C4-2B (cell line): ENCODE measurements around the gene TECTA.
"Not testable (repeated sequence)": the region's sequence is repeated elsewhere in the genome, so short reads cannot be mapped to it uniquely, and the experiment has no call there.

Experiments used
- H3K27ac ChIP-seq: fragments of 450-650 bp; 2 replicates; pipeline ENCODE4 v1.5.1; 2017
- ZFX ChIP-seq: fragments of 450-650 bp; IDR thresholded peaks from 2 replicates; pipeline ENCODE4 v1.6.1; 2017
- TF ChIP-seq, protein P1 (sequence below): fragments of 450-650 bp; conservative IDR thresholded peaks from 2 replicates; pipeline ENCODE4 v1.5.1; 2017; ENCODE audit warnings: mild to moderate bottlenecking

TECTA gene

DNA sequence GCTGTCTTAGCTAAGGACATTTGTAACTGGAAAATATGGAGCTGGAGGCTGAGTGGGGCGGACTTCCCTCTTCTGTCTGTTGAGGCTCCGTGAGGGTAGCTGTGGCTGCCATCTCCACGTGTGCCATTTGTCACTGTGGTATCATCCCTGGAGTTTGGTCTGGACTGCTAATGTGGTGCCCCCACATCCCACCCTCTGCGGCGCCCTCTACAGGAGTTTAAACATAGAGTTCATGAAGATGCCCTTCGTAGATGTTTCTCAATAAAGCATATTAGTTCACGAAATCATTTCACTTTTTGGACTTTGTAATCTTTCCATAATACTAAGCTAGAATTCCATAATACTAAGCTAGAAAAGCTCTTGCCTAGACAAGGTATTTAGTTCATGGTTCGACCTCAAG is 52.4 kb downstream of the TECTA start:
- TF ChIP-seq ZFX, result no peak
- TF ChIP-seq, protein P1, sequence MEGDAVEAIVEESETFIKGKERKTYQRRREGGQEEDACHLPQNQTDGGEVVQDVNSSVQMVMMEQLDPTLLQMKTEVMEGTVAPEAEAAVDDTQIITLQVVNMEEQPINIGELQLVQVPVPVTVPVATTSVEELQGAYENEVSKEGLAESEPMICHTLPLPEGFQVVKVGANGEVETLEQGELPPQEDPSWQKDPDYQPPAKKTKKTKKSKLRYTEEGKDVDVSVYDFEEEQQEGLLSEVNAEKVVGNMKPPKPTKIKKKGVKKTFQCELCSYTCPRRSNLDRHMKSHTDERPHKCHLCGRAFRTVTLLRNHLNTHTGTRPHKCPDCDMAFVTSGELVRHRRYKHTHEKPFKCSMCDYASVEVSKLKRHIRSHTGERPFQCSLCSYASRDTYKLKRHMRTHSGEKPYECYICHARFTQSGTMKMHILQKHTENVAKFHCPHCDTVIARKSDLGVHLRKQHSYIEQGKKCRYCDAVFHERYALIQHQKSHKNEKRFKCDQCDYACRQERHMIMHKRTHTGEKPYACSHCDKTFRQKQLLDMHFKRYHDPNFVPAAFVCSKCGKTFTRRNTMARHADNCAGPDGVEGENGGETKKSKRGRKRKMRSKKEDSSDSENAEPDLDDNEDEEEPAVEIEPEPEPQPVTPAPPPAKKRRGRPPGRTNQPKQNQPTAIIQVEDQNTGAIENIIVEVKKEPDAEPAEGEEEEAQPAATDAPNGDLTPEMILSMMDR, result peak; percentile 17; the same call in 1 of the 2 replicates
- no peak overlapping the region for H3K27ac ChIP-seq

DNA sequence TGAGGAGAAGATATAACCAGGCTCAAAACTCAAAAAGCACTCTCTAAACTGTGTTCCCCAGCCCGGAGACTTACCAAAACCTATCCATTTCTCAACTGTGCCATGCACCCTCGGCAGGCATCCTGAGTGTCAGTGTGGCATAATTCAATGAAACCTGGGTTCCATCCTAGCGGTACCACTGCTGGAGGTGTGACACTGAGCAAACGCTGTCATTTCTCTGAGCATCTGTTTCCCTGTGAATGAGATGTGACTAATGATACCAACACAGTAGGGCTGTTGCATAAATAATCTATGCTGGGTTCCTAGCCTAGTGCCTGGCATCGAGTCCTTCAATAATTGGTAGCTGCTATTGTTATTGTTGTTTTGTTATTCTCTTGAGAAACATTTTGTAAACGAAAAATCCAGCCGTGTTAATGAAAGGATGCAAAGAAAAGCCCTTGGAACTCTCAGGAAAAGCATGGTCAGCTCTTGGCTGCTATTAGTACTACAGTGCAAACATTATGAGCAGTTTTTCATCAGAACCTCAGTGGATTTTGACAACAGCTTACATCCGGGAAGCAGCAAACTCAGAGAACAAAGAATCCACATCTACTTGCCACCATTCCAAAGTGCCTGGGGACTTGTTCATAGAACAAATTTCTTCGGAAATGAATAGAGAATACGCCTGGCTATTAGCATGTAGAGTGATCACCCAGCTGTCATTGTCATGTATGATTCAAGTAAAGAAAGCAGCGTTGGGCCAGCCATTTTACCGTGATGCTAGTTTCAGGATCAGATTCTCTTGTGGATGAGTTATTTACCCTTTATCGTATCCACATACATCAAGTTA is 53.7 kb downstream of the TECTA start:
- TF ChIP-seq ZFX, result no peak
- TF ChIP-seq, protein P1, result no peak
- no peak overlapping the region for H3K27ac ChIP-seq

DNA sequence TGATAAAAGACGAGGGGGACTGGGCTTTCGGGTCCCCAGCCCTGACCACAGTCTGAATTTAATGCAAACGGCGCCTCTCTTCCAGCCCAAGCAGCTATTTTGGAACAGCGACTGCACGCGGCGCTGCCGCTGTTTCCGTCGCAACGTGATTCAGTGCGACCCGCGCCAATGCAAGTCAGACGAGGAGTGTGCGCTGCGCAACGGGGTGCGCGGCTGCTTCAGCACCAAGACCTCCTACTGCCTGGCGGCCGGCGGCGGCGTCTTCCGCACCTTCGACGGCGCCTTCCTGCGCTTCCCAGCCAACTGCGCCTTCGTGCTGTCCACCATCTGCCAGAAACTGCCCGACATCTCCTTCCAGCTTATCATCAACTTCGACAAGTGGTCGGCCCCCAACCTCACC is 56.7 kb downstream of the TECTA start:
- TF ChIP-seq, protein P1, result no peak
- TF ChIP-seq ZFX, result no peak
- H3K27ac ChIP-seq, result no peak overlapping the region

DNA sequence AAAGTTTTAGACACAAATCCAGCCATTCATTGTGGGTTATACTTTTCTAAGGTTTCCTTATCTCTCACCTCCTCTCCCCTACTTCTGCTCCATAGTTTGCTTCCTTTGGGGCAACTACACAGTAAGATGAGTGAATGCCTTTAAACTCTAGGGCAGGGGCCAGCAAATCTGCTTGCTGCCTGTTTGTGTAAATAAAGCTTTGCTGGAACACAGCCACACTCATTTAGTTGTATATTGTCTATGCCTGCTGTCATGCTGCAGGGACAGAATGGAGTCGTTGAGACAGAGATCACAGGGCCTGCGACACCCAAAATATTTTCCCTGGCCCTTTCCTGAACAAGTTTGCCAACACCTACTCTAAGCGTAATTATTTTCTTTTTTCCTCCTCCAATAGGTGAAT is 58.7 kb downstream of the TECTA start:
- TF ChIP-seq, protein P1, result no peak
- TF ChIP-seq ZFX, result no peak

DNA sequence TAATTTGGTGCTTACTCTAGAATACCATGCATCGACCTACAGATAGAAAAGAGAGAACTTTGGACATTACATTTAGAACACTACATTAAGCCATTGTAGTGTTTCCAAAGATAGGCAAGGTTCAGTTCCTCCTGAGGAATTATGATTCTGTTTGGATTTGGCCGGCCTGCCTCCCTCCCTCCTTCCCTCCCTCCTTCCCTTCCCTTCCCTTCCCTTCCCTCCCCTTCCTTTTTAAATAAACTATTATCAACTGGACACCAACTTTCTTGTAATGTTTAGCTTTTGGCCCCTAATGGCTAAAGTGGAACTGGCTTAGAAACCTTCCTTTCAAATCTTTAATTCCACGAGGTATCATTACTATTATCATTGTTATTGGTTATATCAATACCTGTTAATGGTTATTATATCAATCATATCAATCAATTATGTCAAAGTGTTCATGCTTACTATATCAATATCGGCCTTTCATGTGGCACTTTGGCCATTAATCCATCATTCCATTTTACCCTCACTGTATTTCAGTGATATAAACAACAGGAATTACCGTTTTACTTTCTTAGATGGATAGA is 60.4 kb downstream of the TECTA start:
- TF ChIP-seq, protein P1, result no peak
- no peak for TF ChIP-seq ZFX

More for the DNA sequence above, 58.7 kb downstream of the TECTA start:
- H3K27ac ChIP-seq, result no peak overlapping the region

DNA sequence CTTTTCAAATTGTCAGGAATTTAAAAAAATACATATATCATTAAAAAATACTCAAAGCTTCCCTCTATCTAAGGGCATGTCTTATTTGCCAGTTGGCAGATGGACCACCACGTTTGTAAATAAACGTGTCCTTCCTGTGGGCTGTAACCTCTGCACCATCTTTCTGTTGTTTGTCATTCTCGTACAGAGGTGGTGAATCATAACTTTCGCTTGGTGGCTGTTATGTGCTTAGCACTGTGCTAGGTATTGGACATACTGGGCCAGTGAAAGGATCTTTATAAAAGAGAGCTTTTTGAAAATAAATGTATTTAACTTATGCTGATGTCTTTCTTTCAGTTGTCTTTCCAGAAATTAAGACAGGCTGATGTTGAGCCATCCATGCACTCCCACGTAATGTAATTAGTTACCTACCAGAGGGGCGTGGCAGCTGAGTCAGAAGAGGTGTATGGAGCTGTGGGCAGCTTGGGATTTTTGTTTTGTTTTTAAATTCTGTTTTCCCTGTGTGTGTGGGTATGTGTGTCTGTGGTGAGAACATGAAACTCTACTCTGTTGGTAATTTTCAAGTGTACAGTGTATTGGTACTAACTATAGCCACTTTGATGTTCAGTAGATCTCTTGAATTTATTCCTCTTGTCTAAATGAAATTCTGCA is 62.7 kb downstream of the TECTA start:
- H3K27ac ChIP-seq, result no peak overlapping the region
- TF ChIP-seq, protein P1, result no peak
- no peak for TF ChIP-seq ZFX

More for the DNA sequence above, 60.4 kb downstream of the TECTA start:
- no peak overlapping the region for H3K27ac ChIP-seq

DNA sequence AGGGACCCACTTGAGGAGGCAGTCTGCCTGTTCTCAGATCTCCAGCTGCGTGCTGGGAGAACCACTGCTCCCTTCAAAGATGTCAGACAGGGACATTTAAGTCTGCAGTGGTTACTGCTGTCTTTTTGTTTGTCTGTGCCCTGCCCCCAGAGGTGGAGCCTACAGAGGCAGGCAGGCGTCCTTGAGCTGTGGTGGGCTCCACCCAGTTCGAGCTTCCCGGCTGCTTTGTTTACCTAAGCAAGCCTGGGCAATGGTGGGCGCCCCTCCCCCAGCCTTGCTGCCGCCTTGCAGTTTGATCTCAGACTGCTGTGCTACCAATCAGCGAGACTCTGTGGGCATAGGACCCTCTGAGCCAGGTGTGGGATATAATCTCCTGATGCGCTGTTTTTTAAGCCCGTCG is 76.6 kb downstream of the TECTA start:
- not testable (repeated sequence) for H3K27ac ChIP-seq
